Neural cell (in vitro differentiated cells): Measurements from ENCODE around the gene NKX1-2.

Experiments used
- CTCF ChIP-seq: fragments of 450-650 bp; IDR thresholded peaks from 2 replicates; pipeline ENCODE4 v1.5.1; 2014; ENCODE audit warnings: antibody characterized with exemption, mild to moderate bottlenecking, moderate library complexity; ENCODE audit not compliant: poor library complexity, severe bottlenecking
- MXI1 ChIP-seq: fragments of 450-650 bp; conservative IDR thresholded peaks from 2 replicates; pipeline ENCODE4 v1.6.1; 2014; ENCODE audit warnings: antibody characterized with exemption, mild to moderate bottlenecking; ENCODE audit not compliant: poor library complexity, severe bottlenecking
- POLR2AphosphoS5 ChIP-seq: IDR thresholded peaks from 2 replicates; pipeline ENCODE4 v1.6.1; 2012
- TAF1 ChIP-seq: IDR thresholded peaks from 2 replicates; pipeline ENCODE4 v1.6.1; 2012; ENCODE audit warnings: low read depth

DNA sequence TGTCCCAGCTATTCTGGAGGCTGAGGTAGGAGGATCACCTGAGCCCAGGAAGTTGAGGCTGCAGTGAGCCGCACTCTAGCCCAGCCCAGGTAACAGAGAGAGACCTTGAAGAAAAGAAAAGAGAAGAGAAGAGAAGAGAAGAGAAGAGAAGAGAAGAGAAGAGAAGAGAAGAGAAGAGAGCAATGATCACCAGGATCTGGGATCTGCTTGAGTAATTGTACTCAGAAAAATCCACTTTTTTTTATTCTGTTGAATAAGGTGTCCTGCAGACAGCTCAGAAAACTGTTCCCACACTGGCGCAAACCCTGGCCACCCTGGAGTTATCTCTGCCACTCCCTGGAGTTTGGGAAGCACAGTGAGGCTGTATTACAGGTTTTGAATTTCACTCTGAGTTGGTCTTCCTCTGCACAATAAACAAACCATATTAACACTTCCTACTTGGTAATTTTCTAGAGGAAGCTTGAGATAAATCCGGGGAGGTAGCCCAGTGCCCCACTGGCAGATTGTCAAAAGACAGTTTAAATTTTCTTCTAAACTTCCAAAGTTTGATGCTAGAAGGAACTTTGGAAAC is 21.5 kb downstream of the NKX1-2 start:
- TF ChIP-seq POLR2AphosphoS5 (no peak), CTCF (no peak), MXI1 (no peak), TAF1 (no peak)
